Measurements from ENCODE around the gene TMLHE.
"Not testable (repeated sequence)": the region's sequence is repeated elsewhere in the genome, so short reads cannot be mapped to it uniquely, and the experiment has no call there.

The TMLHE gene

GRCh38 chrX:155491421-155491820 lies 121.3 kb downstream of the TMLHE start:
- not testable (repeated sequence) for DNase-seq (ENCODE audit: low spot score)

- not testable (repeated sequence) for DNase-seq (ENCODE audit: low spot score)
Measured at GRCh38 chrX:155477136-155477535, 135.6 kb downstream of the TMLHE start.

- not testable (repeated sequence) for DNase-seq (ENCODE audit: low spot score)
Measured at GRCh38 chrX:155466269-155466938, 146.3 kb downstream of the TMLHE start.

GRCh38 chrX:155460501-155460900 lies 152.3 kb downstream of the TMLHE start:
- not testable (repeated sequence) for DNase-seq (ENCODE audit: low spot score)

- not testable (repeated sequence) for DNase-seq (ENCODE audit: low spot score)
Measured at GRCh38 chrX:155458471-155458870, 154.3 kb downstream of the TMLHE start, which contains the start of gene F8A3. Gene F8A3 (minus strand): TSS chrX:155458620. CDS start chrX:155458600, 20 bp downstream.

- not testable (repeated sequence) for DNase-seq (ENCODE audit: low spot score)
Measured at GRCh38 chrX:155457761-155458447, 154.8 kb downstream of the TMLHE start.

GRCh38 chrX:155441097-155441496 lies 171.7 kb downstream of the TMLHE start:
- DNase-seq (ENCODE audit: low spot score), result no peak
